Stimulated activated CD8-positive, alpha-beta memory T cell treated with anti-CD3 and anti-CD28 coated beads, Interleukin-4, amount 100 ng/mL, for 48 hours (primary cell): Measurements from ENCODE around the gene ERMP1.
"Not testable (repeated sequence)": the region's sequence is repeated elsewhere in the genome, so short reads cannot be mapped to it uniquely, and the experiment has no call there.

Experiments
- DNase-seq: peaks from one replicate; pipeline ENCODE4 v3.0.0-alpha.2; 2020

The ERMP1 gene

DNA sequence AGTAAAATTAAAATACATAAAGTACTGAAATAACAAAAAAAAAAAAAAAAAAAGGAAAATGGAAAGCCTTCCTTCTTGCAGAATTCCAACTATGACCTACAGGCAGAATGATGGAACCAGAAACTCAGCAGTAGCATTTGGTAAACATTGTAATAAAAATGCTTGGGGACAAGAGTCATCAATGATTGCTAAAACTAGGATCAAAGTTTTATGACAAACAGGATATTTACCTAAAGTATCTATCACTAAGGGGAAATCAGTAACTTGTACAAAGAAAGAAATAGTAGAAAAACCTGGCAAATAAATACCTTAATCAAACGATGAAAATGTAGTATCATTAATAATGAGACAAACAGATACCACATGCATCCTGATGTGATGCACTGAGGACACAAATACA is 17.5 kb downstream of the ERMP1 start:
- DNase-seq = no peak

DNA sequence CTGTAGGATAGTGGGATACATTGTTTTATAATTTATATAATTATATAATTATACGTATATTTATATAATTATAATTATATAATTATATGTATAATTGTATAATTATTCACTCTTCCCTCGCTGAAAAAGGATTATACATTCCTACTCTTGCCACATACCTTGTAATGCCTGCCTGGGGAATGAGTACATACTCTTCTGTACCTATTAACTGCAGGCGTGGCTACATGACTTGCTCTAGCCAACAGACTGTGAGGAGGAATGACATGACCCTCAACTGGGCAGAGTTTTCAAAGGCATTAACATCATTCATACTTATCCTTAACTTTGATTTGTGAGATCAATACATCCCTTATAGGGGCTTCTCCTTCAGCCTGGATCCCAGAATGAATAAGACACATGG is 19.1 kb downstream of the ERMP1 start:
- DNase-seq = no peak

DNA sequence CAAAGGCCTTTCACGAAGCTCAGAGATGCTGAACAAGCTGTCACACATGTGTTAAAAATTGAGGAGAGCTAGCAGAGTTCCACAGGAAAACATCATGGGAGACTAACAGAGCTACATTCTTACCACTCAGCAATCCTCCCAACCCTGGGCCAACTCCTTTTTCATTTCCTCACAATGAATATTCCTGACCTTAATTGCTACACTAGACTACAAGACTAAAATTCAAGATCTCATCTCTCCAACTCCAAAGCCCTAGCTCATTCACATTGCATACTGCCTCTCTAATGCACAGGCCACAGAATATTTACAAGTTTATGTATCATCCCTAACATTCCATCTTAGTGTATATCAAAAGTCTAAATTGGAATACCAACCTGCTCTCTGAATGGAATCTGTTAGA is 21.2 kb downstream of the ERMP1 start:
- no peak for DNase-seq

DNA sequence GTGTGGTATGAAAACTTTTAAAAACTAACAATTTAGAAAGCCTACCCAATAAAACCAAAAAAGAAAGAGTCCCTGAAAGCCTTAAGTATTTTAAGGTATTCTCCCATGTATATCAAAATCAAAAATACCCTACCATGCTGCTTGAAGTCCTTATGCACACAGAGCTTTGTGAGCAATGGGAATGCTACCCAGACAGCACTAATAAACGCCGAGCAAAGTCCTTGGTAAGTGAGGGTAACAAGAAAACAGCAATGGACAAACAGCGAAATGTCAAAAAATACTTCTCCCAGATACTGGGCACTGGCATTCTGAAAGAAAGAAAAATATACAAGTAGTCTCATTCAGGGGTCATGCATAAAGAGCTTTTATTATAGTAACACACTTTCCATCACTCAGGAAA is 27.4 kb downstream of the ERMP1 start:
- no peak for DNase-seq

DNA sequence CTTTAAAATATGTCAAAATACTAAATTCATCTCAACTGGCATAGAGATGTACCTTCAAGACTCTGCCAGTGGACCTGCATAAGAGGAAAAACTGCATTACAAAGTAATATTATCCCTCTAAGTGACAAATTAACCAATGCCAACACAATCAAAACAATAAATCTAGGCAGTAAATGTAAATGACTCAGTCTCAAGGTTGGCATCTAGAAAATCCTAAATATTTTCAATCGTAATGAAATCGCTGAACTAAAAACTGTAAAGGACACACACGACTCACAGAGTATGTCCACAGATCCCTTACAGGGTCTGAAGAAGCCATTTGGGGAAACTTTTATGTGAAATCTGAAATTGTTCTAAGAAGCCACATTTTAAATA is 31.2 kb downstream of the ERMP1 start:
- DNase-seq = no peak

DNA sequence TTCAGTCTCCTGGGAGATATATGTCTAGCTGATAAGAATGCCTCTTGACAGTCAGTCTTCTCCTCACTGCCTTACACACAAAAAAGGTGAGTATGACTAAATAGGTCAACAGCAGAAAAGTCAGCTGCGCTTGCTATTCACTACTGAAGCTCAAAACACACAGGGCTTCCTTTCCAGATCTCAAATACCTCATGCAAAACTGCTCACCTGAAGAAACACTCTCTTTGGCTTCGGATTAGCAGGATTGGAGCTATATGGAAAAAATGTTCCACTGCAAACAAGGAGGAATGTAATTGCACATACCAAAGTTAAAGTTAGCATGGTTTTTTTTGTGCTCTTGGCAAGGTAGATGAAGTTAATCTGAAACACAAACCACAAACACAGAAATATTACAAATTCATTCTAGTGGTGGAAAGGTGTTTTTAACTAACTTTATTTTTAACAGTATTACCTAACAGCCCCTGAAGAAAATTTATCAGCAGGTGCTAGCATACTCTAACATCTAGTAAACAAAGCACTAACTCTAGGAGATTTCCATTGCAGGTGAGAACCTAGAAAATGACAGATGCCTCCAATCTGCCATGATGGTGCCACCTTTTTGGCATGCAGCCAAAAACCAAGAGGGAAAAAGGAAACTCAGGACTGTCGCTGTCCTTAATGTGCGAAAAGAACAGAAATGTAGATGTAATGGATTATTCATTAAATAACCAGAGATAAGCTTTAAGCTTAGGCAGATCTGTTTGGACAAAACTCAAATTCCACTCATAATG is 31.8 kb downstream of the ERMP1 start:
- no peak for DNase-seq

DNA sequence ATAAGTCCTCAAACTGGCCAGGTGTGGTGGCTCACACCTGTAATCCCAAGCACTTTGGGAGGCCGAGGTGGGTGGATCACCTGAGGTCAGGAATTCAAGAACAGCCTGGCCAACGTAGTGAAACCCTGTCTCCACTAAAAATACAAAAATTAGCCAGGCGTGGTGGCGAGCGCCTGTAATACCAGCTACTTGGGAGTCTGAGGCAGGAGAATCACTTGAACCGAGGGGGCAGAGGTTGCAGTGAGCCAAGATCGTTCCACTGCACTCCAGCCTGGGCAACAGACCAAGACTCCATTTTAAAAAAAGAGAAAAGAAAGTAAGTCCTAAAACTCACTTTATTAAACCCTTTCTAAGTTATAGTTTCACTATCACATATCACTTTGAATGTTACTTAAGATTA is 32.5 kb downstream of the ERMP1 start:
- DNase-seq = not testable (repeated sequence)

DNA sequence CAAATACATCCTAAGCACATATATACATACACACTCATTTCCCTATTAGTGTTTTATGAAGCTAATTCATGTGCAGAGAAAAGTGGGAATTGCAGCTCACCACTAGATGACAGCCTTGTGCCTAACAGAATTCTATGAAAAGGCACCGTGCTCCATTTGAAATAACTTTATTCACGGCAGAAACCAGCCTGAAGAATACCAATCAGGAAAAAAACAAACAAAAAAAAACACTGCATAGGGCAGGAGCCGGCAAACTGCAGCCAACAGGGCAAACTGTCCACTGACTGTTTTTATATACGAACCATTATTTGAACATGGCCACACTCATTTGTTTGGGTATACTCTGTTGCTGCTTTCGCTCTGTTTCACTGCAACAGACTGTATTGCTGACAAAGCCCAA is 33.6 kb downstream of the ERMP1 start:
- no peak for DNase-seq

DNA sequence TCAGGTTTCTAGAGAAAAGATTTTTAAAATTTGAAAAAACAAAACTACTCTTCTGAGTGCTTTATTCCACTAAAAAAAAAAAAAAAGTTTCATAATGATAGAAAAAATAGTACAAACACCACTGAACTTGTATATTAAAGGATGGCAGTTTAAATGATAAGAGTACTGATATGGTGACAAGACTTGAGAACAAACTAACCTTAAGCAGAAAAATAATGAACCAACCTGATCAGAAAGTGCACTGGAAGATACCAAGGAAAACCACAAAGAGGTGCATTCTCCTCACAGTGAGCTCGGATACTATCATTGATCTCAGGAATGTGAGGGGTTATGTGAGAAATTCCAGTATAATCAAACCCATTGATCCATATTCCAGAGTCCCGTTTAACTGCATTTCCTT is 34.3 kb downstream of the ERMP1 start:
- no peak for DNase-seq

DNA sequence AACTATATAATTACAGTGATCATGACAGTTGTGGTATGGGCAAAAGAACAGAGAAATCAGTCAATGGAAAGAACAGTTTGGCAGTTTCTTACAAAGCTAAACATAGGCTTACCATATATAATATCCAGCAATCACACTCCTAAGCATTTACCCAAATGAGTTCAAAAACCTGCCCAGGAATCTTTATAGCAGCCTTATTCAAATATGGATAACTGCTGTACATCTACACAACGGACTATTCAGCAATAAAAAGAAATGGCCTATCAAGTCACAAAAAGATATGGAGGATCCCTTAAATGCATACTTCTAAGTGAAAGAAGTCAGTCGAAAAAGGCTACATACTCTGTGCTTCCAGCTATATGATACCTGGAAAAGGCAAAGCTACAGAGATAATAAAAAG is 36.6 kb downstream of the ERMP1 start:
- DNase-seq = no peak

DNA sequence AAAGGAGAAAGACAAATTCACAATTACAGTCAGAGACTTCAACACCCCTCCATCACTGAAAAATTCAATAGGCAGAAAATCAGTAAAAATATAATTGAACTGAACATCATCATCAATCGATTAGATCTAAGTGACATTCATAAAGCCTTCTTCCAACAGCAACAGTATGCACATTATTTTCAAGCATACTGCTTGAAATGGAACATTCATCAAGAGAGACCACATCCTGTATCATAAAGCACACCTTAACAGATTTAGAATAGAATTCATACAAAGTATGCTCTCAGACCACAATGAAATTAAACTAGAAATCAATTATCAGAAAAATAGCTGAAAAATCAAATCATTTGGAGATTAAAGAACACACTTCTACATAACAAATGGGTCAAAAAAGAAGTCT is 39.1 kb downstream of the ERMP1 start:
- no peak for DNase-seq

DNA sequence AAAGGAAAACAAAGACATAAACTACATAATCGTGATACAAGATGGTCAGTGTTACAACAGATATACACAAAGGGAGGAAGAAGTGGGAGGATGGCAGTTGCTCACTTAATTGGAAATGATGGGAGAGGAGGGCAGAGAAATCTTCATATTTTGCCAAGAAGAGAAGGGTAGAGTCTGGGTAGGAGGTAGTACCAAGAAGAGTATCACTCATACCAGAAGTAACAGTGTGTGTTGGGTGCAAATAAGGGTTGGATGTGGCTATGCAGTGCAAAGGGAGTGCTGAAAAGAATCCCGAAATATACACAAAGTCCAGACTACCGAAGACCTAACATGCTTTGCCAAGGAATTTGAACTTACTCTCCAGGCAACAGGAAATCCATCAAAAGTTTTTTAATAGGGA is 41.0 kb downstream of the ERMP1 start:
- DNase-seq = no peak

DNA sequence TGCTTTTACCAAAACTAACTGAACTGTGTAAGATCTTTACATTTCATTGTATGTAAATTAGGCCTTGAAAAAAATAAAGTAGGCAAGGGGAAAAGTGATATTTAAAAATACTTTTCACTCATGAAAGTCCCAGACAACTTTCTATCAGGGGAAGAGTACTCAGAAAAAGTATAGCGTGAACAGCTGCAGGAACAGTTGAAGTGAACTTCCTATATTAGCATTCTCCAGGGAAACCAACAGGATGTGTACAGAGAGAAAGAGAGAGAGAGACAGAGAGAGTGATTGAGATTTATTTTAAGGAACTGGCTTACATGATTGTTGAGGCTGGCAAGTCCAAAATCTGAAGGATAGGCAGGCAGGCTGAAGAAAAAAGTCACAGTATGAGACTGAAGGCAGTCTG is 42.0 kb downstream of the ERMP1 start:
- no peak for DNase-seq

DNA sequence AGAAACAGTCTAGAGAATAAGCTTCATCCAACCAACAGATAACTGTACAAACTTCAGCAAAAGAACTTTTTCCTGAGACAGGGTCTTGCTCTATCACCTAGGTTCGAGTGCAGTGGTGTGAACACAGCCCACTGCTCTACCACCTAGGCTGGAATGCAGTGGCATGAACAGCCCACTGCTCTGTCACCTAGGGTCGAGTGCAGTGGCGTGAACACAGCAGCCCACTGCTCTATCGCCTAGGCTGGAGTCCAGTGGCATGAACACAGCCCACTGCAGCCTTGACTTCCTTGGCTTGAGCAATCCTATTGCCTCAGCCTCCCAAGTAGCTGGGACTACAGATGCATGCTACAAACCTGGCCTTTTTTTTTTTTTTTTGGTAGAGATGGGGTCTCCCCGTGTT is 43.4 kb downstream of the ERMP1 start:
- DNase-seq = no peak

DNA sequence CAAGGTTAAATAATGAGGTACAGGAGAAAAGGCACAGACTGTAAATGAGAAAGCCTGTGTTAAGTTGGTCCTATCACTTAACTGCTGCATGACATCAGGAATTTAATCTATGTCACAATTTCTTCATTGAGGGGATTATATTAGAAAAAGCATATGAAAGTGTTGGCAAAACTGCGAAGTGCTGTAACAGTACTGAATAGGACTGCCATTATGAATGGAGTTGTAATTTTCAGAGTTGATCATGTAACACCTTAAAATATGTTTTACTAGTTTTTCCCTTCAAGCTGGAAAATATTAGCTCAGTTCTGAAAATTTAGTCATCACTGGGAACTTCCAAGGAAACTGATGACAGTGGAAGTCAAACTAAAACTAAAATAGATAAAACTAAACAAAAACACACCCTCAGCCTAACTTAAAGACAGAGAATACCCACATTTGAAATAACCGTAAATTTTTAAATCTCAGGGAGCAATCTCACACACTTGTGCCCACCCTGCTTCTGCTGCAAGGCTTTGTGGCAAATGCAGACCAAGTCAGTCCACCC is 45.1 kb downstream of the ERMP1 start:
- no peak for DNase-seq

DNA sequence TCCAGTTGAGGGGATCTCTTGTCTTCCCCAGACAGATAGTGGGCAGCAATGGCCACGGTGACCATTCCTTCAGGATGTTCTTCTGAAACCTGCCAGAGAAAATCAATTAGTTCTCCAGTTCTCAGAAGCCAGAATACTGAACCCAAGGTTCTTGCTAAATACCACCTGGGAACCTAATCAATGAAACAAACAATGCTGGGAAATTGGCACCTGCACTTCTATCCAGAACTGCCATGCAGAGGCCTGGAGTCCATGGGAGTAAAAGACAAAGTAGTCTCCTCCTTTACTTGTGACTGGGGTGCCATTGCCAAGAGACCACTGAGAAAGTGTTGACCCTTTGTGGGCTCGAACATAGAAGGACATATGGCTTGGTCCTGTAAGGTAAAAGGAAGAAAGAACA is 45.7 kb downstream of the ERMP1 start:
- DNase-seq = no peak

DNA sequence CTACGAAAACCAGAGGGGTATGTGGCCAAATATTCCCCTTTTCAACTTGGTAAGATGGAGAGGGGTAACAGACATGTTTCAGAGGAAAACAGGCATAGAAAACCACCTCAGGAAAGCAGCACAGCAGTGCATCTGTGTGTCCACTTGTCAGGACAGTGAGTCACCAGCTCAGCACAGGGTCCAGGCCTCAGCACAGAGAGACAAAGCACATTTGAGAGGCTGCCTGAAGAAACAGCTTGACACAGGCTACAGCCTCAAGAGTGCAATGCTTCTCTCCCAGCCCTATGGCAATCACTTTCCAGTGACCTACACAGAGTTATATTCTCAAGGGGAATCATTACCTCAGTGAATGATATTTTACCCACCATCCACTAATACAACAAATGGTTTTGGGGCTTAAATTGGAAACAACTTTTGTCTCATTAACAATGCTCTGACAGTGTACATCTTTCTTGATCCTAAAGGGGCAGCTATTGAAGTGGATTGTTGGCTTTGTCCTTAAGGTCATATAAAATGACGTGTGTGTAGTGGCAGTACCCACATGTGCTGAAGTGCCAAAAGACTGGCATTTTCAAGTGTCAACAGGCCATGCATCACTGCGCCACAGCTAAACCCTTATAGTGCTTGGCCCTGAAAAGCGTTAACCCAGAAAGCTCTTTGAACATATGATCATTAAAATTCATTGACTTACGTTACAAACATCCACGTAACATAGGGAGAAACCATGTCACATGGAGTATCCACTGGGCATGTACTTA is 46.4 kb downstream of the ERMP1 start:
- no peak for DNase-seq

DNA sequence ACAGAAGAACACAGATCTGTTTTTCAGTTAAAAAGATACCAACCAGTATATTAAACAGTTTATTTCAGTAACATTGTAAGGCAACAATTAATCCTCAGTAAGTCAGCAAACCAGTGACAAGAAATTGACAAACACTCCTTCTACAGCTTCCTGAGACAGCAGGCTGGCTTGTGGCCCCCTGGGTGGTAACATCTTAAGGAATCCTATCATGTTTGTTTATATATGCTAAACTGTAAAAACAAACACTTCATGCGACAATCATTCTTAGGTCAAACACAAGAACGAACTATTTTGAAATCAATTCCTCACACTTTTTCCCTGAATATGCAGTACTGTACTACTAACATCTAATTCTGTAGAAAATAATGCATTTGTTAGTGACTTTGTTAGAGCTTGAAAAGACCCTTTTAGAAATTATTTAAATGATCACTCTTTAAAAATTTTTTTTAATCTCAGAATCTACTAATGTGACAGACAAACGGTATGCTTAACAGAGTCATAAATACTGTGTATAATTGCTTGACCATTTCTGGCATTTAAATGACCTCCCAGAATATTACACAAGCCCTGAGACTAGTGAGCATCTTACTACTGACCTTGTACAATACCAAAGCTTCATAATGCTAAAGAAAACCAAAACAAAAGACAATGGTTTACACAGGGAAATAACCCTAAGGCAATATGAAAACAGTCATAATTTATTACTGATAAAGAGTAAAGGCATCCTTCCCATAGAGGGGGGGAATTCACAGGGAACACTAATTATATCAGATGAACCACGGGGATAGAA is 48.2 kb downstream of the ERMP1 start:
- no peak for DNase-seq

DNA sequence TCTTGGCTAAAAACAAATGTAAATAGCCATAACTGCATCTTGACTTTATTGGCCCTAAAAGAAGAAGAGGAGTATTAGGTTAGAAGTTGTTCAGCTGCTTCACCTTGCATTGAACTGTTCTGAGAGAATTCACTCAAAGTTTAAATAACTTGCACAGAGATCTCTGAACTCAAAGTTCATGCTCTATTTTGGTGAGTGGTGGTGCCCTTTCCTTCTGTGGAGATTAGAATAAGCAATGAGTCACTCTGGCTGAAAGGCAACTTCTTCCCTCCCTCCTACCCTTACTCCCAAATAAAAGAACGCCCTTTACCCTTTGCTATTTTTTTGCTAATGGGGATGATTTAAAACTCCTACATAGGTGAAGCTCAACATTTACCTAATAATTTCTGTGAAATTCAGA is 48.9 kb downstream of the ERMP1 start:
- no peak for DNase-seq

DNA sequence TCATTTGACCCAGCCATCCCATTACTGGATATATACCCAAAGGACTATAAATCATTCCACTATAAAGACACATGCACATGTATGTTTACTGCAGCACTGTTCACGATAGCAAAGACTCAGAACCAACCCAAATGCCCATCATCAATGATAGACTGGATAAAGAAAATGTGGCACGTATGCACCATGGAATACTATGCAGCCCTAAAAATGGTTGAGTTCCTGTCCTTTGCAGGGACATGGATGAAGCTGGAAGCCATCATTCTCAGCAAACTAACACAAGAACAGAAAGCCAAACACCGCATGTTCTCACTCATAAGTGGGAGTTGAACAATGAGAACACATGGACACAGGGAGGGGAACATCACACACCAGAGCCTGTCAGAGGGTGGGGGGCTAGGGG is 49.5 kb downstream of the ERMP1 start:
- not testable (repeated sequence) for DNase-seq

DNA sequence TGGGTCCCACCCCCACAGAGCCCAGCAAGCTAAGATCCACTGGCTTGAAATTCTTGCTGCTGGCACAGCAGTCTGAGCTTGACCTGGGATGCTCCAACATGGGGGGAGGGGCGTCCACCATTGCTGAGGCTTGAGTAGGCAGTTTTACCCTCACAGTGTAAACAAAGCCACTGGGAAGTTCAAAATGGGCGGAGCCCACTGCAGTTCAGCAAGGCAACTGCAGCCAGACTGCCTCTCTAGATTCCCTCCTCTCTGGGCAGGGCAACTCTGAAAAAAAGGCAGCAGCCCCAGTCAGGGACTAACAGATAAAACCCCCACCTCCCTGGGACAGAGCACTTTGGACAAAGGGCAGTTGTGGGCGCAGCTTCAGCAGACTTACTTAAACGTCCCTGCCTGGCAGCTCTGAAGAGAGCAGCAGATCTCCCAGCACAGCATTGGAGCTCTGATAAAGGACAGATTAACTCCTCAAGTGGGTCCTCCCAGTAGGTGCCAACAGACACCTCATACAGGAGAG is 53.2 kb downstream of the ERMP1 start:
- not testable (repeated sequence) for DNase-seq

DNA sequence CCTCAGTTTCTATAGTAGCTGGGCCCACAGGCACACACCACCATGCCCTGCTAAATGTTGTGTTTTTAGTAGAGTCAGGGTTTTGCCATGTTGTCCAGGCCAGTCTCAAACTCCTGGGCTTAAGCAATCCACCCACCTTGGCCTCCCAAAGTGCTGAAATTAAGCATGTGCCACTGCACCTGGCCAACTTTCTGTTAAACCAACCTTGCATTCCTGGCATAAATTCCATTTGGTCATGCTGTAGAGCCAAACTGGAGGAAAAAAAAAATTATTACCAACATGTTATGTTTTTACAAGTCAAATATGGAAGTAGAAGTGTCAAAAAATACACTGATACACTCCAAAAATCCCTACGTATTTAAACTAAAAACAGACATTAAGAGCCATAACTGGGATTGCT is 54.1 kb downstream of the ERMP1 start:
- no peak for DNase-seq

DNA sequence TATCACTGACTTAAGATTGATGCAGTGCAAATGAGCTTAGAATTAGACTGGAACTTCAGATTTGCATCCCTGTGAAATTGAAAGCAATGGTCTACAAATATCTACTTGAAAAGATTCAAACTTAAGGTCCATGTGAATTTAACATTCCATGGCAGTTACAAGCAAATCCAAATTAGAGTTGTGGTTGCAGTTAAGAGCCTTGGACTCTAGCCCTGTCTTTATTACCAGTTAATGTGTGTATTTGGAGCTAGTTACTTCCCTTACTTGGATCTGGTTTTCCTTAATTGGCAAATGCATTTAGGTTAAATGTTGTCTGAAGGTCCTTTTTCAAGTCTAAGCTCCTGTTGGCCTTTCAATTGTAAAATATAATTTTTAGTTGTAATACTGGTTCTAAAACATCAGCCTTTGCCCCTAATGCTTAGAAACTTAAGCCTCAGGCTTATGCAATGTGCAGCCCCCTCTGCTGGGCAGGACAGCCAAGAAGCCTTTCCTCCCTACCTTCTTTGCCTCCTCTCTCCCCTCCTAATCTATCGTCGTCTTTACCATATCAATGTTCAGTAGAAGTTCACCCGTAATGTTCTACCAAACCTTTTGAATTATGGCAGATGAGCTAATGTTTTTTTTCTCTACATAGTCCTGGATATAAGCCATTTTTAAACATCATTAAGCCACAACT is 59.5 kb downstream of the ERMP1 start:
- no peak for DNase-seq
